GM21737 (cell line): Measurements from ENCODE around the gene CREB5.

Source experiments
- ATAC-seq: cut with Tn5 transposase; IDR thresholded peaks from one replicate; pipeline ENCODE4 v1.9.1; 2021; ENCODE audit warnings: mild to moderate bottlenecking, moderate library complexity; ENCODE audit not compliant: unreplicated experiment

CREB5 gene

GRCh38 chr7:28474282-28474638, 61.9 kb downstream of the CREB5 start:
- ATAC-seq = no peak

- ATAC-seq = no peak
Observed at GRCh38 chr7:28474640-28475039, 62.3 kb downstream of the CREB5 start.

- ATAC-seq = no peak
Observed at GRCh38 chr7:28477041-28477442, 64.7 kb downstream of the CREB5 start.

DNA sequence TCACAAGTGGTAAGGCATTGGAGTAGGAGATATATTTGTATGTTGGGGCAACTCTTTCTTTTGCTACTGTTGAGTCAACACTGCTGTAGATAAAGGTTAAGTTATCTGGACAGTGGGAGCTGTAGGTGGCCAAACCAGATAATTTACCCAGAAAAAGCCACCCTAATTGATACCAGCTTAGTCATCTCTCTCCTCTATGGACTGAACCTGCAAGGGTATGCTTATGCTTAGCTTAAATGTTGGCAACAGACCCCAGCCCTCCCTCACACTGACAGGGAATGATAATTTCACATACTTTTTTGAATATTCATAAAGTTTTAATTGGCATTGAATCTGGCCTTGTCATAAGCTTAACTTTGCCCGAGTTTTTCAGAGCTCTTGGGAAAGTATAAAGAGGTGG, 66.3 kb downstream of the CREB5 start:
- no peak for ATAC-seq

DNA sequence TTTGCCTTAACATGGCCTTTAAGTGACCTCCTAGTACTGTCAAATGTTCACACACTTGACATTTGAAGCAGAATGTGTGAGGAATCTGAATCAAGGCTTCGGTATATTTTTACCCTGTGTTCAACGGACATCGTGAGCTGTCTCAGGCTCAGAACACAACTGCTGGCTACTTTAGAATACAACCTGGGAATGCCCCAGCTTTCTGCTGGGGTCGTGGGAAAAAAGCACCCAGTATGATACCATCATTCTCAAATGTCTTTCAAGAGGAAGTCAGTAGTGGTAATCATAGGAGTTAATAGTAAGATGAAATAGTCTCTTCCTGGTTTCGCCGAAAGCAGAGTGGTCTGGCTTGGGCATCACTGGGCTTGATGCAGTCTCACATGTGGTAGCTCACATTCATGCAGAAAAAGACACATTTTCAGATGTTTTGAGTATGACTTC, 67.2 kb downstream of the CREB5 start:
- peak; percentile 72 for ATAC-seq

DNA sequence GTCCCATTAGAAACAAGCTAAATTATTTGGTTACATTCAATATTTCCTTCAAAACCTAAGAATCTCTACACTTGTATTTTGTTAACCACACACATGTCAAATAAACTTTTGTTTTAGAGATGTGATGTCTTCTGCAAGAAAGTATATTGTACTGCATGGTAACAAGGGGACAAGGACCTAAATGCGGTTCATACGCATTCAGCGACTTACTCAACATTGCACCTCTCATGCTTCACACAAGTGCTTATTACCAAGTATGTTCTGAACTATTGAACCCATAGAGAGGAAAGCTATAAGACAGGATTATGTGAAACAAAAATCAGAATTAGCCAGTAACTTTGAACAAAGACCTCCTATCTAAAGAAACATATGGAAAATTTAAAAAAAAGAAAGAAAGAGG, 68.3 kb downstream of the CREB5 start:
- ATAC-seq = no peak

- ATAC-seq = peak; percentile 61
Observed at GRCh38 chr7:28481091-28481926, 69.0 kb downstream of the CREB5 start.

DNA sequence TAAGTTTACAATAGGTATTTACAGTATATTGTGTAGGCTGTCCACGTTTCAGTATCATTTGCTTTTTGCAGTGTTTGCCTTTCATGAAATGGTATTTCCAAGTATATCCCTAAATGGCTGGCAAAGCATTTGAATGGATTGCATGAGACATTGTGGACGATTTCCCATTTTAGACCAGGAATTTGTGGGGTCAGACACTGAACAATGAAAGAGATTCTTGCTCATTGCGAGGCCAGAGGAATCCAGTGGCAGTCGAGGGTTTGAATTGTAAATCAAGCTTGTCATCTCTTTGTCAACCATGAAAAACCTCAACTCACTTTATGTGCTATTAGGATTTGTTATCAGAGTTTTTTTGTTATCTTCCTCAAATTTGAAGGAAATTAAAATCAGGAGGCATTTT, 70.8 kb downstream of the CREB5 start:
- no peak for ATAC-seq

- no peak for ATAC-seq
Observed at GRCh38 chr7:28483908-28484605, 71.7 kb downstream of the CREB5 start.

DNA sequence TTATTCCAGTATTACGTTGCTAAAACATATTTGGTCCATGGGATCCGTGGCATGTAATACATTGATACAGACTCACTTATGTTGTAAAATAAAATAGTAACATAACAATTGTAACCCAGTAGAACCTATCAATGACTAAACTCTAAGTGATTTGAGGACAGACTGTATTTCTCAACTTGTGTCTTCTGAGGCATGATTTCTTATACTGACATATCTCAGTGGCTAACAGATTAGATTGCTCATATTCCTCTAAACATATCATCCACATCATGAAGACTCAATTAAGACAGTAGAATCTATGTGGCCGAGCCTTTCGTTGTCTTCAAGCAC, 72.3 kb downstream of the CREB5 start:
- no peak for ATAC-seq

DNA sequence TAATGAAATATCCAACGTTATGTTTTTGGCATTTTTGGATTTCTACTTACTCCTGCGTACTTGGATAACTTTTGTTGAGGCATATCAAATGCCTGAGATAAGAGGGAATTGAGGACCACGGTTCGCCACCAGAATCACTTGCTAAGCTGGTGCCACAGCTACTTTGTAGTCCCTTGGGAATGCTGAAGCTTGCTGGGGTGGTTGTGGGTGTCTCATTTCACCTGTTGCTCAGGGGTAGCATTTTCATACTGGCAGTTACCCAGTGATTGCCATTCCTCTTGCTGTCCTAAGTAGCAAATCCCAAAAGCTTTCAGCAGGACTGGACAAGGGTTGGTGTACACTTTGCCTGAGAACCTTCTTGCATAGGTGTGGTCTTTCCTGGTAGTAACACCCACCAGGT, 75.2 kb downstream of the CREB5 start:
- no peak for ATAC-seq

- no peak for ATAC-seq
Observed at GRCh38 chr7:28488061-28488791, 75.9 kb downstream of the CREB5 start.

DNA sequence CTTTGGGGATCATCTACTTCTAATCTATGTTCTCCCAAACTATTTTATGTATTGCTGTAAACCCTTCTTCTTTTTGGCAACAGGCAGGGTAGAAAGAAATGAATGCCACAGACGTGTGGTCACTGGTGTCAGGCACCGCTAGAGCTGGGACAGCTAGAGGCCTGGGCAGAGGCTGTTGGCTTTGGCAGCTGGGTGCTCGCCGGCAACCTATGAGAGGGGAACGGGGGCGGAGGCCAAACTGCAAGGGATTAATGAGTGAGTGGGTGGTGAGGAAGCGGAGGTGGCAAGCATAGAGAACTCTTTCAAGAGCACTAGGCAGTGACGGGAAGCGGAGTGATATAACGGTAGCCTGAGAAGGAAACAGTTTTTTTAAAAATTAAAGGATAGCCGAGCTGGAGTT, 78.5 kb downstream of the CREB5 start:
- ATAC-seq = no peak

- ATAC-seq = no peak
Observed at GRCh38 chr7:28493477-28493876, 81.2 kb downstream of the CREB5 start.

GRCh38 chr7:28497009-28497408, 84.7 kb downstream of the CREB5 start:
- ATAC-seq = no peak

- ATAC-seq = no peak
Observed at GRCh38 chr7:28498636-28499035, 86.3 kb downstream of the CREB5 start.

GRCh38 chr7:28500138-28500537, 87.8 kb downstream of the CREB5 start:
- no peak for ATAC-seq

DNA sequence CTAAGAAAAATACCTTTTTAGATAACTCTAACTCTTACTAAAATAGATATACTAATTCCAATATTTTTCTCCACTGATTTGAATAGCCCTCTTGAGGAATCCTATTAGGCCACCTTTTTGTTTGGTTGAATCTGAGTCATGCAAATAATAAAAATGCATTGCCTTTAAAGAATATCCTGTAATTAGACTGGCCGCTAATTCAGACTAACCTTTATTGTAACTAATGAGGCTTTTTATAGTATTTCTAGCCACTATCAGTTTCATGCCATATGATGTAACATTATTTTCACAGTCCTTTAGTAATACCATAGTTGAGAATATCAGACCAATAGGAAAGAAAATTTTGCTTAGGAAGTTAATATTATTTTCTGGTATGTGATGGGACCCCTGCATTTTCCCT, 90.1 kb downstream of the CREB5 start:
- ATAC-seq = no peak

- ATAC-seq = no peak
Observed at GRCh38 chr7:28503396-28503795, 91.1 kb downstream of the CREB5 start.

DNA sequence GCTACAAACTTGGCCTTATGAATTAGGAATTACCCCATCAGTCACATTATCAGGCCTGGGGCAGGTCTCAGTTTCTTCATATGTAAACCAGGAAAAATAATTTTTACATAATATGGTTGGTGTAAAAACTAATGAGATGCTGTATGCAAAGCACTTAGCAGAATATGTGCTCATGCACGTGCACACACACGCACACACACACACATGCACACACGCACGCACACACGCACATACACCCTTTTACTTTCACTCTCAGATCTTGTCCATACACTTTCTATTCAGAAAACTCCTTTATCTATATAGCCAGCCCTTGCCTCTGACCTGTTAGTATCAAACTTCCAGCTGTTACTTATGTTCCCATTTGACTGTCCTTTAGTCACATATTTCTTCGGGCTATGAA, 92.7 kb downstream of the CREB5 start:
- no peak for ATAC-seq

DNA sequence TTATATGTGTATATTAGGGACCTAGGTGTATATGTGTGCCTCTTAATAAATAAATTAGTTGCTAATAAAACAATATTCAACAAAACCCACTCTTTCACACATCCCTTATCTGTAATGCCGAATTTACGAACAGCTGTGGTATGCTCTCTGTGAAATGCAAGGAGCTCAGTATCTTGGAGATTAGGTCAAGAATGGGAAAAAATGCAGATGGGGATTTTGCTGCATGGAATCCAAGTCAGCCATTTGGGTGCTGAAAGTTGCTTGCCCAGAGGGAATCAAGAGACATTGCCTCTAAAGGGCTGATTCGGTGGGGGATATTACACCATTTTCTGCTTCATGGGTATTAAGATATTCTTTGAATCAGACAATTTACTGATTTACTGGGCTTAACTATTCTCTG, 93.5 kb downstream of the CREB5 start:
- ATAC-seq = no peak
